Activated T-helper 17 cell treated with anti-CD3 and anti-CD28 coated beads, Interleukin-2, amount 50 U/mL, for 72 hours (primary cell): ENCODE measurements around the gene SAE1. TPM values are rescaled to one million over a fixed set of nuclear protein-coding genes. Genes with fewer than 3 reads are reported as not detected.

Source experiments
- ATAC-seq: fragments of 150-1000 bp; cut with Tn5 transposase; replicated peaks from 2 replicates; pipeline ENCODE4 v1.10.0; 2021; ENCODE audit warnings: mild to moderate bottlenecking, moderate library complexity
- H3K27ac Mint-ChIP-seq: one replicate; pipeline ENCODE4 v1.8.0; 2022; ENCODE audit warnings: mixed read lengths
- H3K27me3 Mint-ChIP-seq: one replicate; pipeline ENCODE4 v1.8.0; 2022; ENCODE audit warnings: mixed read lengths
- H3K36me3 Mint-ChIP-seq: one replicate; pipeline ENCODE4 v1.8.0; 2022; ENCODE audit warnings: low read depth, mild to moderate bottlenecking, mixed read lengths
- H3K4me1 Mint-ChIP-seq: one replicate; pipeline ENCODE4 v1.8.0; 2022; ENCODE audit warnings: mixed read lengths
- H3K4me3 Mint-ChIP-seq: one replicate; pipeline ENCODE4 v1.8.0; 2022; ENCODE audit warnings: mild to moderate bottlenecking, mixed read lengths
- H3K9me3 Mint-ChIP-seq: one replicate; pipeline ENCODE4 v1.8.0; 2022; ENCODE audit warnings: mixed read lengths
- total RNA-seq, 2 donors: library from RNA; stranded (reverse); gene quantifications; one replicate each; pipeline ENCODE4 v1.2.3, GENCODE V29; 2022

Gene SAE1
- total RNA-seq, 2 donors from 2014 or later, result 151 to 184 TPM

GRCh38 chr19:47153266-47153665 lies 22.6 kb downstream of the SAE1 start:
- H3K4me3 Mint-ChIP-seq, result no peak overlapping the region
- H3K4me1 Mint-ChIP-seq, result peaks cover 14% of the 10 kb centered on the region
- peak overlapping the region; percentile 40 for H3K27ac Mint-ChIP-seq
- peaks cover 97% of the 10 kb centered on the region for H3K36me3 Mint-ChIP-seq
- no peaks in the 10 kb centered on the region for H3K9me3 Mint-ChIP-seq
- no peaks in the 10 kb centered on the region for H3K27me3 Mint-ChIP-seq
- ATAC-seq, result no peak

GRCh38 chr19:47155148-47155547 lies 24.5 kb downstream of the SAE1 start:
- H3K36me3 Mint-ChIP-seq, result peaks cover 94% of the 10 kb centered on the region
- H3K4me3 Mint-ChIP-seq, result peak overlapping the region; percentile 4
- ATAC-seq, result no peak
- no peaks in the 10 kb centered on the region for H3K9me3 Mint-ChIP-seq
- H3K27me3 Mint-ChIP-seq, result no peaks in the 10 kb centered on the region
- H3K4me1 Mint-ChIP-seq, result peaks cover 25% of the 10 kb centered on the region
- peak overlapping the region; percentile 27 for H3K27ac Mint-ChIP-seq

- ATAC-seq, result peak; percentile 37
- H3K4me1 Mint-ChIP-seq, result peaks cover 25% of the 10 kb centered on the region
- peaks cover 94% of the 10 kb centered on the region for H3K36me3 Mint-ChIP-seq
- no peaks in the 10 kb centered on the region for H3K9me3 Mint-ChIP-seq
- H3K4me3 Mint-ChIP-seq, result peak overlapping the region; percentile 79
- H3K27me3 Mint-ChIP-seq, result no peaks in the 10 kb centered on the region
- peak overlapping the region; percentile 83 for H3K27ac Mint-ChIP-seq
These were observed 26.3 kb downstream of the SAE1 start for GRCh38 chr19:47156861-47157430.

- ATAC-seq, result peak; percentile 7
These were observed 27.0 kb downstream of the SAE1 start for GRCh38 chr19:47157431-47158321.

GRCh38 chr19:47158367-47158791 lies 27.7 kb downstream of the SAE1 start:
- no peaks in the 10 kb centered on the region for H3K9me3 Mint-ChIP-seq
- H3K36me3 Mint-ChIP-seq, result peaks cover 89% of the 10 kb centered on the region
- H3K27me3 Mint-ChIP-seq, result no peaks in the 10 kb centered on the region
- H3K4me1 Mint-ChIP-seq, result peaks cover 25% of the 10 kb centered on the region
- peak overlapping the region; percentile 79 for H3K4me3 Mint-ChIP-seq
- H3K27ac Mint-ChIP-seq, result peak overlapping the region; percentile 91
- ATAC-seq, result no peak

More at GRCh38 chr19:47157431-47158321, 27.0 kb downstream of the SAE1 start:
- Mint-ChIP-seq H3K36me3 (peaks cover 94% of the 10 kb centered on the region), H3K27ac (peak overlapping the region; percentile 91), H3K27me3 (no peaks in the 10 kb centered on the region), H3K4me1 (peaks cover 25% of the 10 kb centered on the region), H3K4me3 (peak overlapping the region; percentile 79), H3K9me3 (no peaks in the 10 kb centered on the region)

- Mint-ChIP-seq H3K27ac (peak overlapping the region; percentile 91), H3K4me1 (peaks cover 25% of the 10 kb centered on the region), H3K4me3 (peak overlapping the region; percentile 79), H3K27me3 (no peaks in the 10 kb centered on the region), H3K36me3 (peaks cover 85% of the 10 kb centered on the region), H3K9me3 (no peaks in the 10 kb centered on the region)
- ATAC-seq, result peak; percentile 92
These were observed 28.4 kb downstream of the SAE1 start for GRCh38 chr19:47158879-47159503.

GRCh38 chr19:47161876-47162489 lies 31.3 kb downstream of the SAE1 start:
- Mint-ChIP-seq H3K36me3 (peaks cover 82% of the 10 kb centered on the region), H3K4me3 (no peak overlapping the region), H3K9me3 (no peaks in the 10 kb centered on the region), H3K27ac (no peak overlapping the region), H3K27me3 (no peaks in the 10 kb centered on the region), H3K4me1 (peaks cover 19% of the 10 kb centered on the region)
- ATAC-seq, result no peak

- Mint-ChIP-seq H3K4me1 (no peaks in the 10 kb centered on the region), H3K36me3 (peaks cover 85% of the 10 kb centered on the region), H3K27me3 (no peaks in the 10 kb centered on the region), H3K9me3 (no peaks in the 10 kb centered on the region), H3K4me3 (no peak overlapping the region), H3K27ac (no peak overlapping the region)
- no peak for ATAC-seq
These were observed 37.4 kb downstream of the SAE1 start for GRCh38 chr19:47168065-47168464.

GRCh38 chr19:47172666-47173455 lies 42.2 kb downstream of the SAE1 start:
- peak overlapping the region; percentile 59 for H3K27ac Mint-ChIP-seq
- no peak for ATAC-seq
- H3K9me3 Mint-ChIP-seq, result no peaks in the 10 kb centered on the region
- no peak overlapping the region for H3K4me3 Mint-ChIP-seq
- H3K4me1 Mint-ChIP-seq, result peaks cover 20% of the 10 kb centered on the region
- H3K36me3 Mint-ChIP-seq, result peaks cover 98% of the 10 kb centered on the region
- H3K27me3 Mint-ChIP-seq, result no peaks in the 10 kb centered on the region

GRCh38 chr19:47176071-47176626 lies 45.5 kb downstream of the SAE1 start:
- H3K36me3 Mint-ChIP-seq, result peaks cover 95% of the 10 kb centered on the region
- peaks cover 36% of the 10 kb centered on the region for H3K4me1 Mint-ChIP-seq
- peak overlapping the region; percentile 78 for H3K4me3 Mint-ChIP-seq
- ATAC-seq, result no peak
- no peaks in the 10 kb centered on the region for H3K9me3 Mint-ChIP-seq
- peak overlapping the region; percentile 97 for H3K27ac Mint-ChIP-seq
- H3K27me3 Mint-ChIP-seq, result no peaks in the 10 kb centered on the region

- Mint-ChIP-seq H3K36me3 (peaks cover 91% of the 10 kb centered on the region), H3K4me3 (peak overlapping the region; percentile 78), H3K27me3 (no peaks in the 10 kb centered on the region), H3K27ac (peak overlapping the region; percentile 97), H3K4me1 (peaks cover 36% of the 10 kb centered on the region), H3K9me3 (no peaks in the 10 kb centered on the region)
- ATAC-seq, result peak; percentile 84
These were observed 46.0 kb downstream of the SAE1 start for GRCh38 chr19:47176627-47177090.

GRCh38 chr19:47179653-47180310 lies 49.1 kb downstream of the SAE1 start:
- Mint-ChIP-seq H3K9me3 (no peaks in the 10 kb centered on the region), H3K27me3 (no peaks in the 10 kb centered on the region), H3K4me3 (peak overlapping the region; percentile 48), H3K4me1 (peaks cover 44% of the 10 kb centered on the region), H3K36me3 (peaks cover 91% of the 10 kb centered on the region), H3K27ac (peak overlapping the region; percentile 79)
- peak; percentile 45 for ATAC-seq

- Mint-ChIP-seq H3K36me3 (peaks cover 82% of the 10 kb centered on the region), H3K4me1 (peaks cover 46% of the 10 kb centered on the region), H3K27ac (peak overlapping the region; percentile 54), H3K9me3 (no peaks in the 10 kb centered on the region), H3K27me3 (no peaks in the 10 kb centered on the region), H3K4me3 (peak overlapping the region; percentile 57)
- ATAC-seq, result no peak
These were observed 53.0 kb downstream of the SAE1 start for GRCh38 chr19:47183601-47184000.
